Activated naive CD8-positive, alpha-beta T cell (primary cell): Measurements from ENCODE around the gene PXYLP1.

Source experiments
- H3K27ac Mint-ChIP-seq: one replicate; pipeline ENCODE4 v1.8.0; 2021; ENCODE audit warnings: mixed read lengths
- H3K27me3 Mint-ChIP-seq: one replicate; pipeline ENCODE4 v1.8.0; 2021; ENCODE audit warnings: mixed read lengths
- H3K36me3 Mint-ChIP-seq: one replicate; pipeline ENCODE4 v1.8.0; 2021; ENCODE audit warnings: mixed read lengths
- H3K4me1 Mint-ChIP-seq: one replicate; pipeline ENCODE4 v1.8.0; 2021; ENCODE audit warnings: low read depth, mixed read lengths
- H3K4me3 Mint-ChIP-seq: one replicate; pipeline ENCODE4 v1.8.0; 2021; ENCODE audit warnings: mild to moderate bottlenecking, mixed read lengths
- H3K9me3 Mint-ChIP-seq: one replicate; pipeline ENCODE4 v1.8.0; 2021; ENCODE audit warnings: low read depth, mixed read lengths

Gene PXYLP1

DNA sequence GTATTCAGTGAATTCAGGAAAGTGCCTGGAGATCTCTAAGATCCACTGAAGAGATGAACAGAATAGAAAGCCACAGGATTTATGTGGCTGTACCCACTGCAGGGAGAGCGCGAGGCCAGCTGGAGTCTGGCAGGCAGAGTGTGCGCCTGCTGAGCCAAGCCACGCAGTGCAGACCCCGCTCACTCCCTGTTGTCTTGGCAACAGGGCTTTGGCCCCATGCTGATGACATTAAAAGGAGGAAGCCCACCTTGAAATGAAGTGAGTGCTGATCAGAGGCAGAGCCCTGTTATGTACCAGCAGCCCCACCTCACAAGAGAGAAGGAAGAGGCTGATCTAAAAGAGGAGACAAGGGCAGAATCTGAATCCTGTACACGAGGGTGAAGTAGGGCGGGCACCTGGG lies 36.7 kb downstream of the PXYLP1 start:
- peak overlapping the region; percentile 92 for H3K4me3 Mint-ChIP-seq
- peaks cover 10% of the 10 kb centered on the region for H3K36me3 Mint-ChIP-seq
- no peaks in the 10 kb centered on the region for H3K9me3 Mint-ChIP-seq
- H3K27me3 Mint-ChIP-seq, result no peaks in the 10 kb centered on the region
- peaks cover 41% of the 10 kb centered on the region for H3K4me1 Mint-ChIP-seq
- peak overlapping the region; percentile 98 for H3K27ac Mint-ChIP-seq

DNA sequence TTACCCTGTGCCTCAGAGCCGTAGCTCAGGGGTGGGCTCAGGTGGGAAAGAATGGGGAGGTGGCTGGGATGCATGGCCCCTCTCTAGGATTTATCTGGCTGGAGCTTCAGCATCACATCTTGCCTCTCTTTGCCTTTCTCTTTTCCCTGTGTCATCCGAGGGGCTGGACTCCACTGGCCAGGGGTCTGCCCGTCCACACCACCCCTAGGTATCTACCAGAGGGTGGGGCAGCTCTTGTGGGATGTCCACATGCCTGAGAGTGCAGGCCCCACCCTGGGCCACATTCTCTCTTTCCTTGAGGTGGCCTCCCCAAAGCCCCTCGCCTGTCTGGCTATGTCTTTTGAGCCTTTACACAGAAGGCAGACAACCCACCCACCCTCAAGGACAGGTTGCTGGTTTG lies 37.2 kb downstream of the PXYLP1 start:
- peak overlapping the region; percentile 76 for H3K27ac Mint-ChIP-seq
- peaks cover 10% of the 10 kb centered on the region for H3K36me3 Mint-ChIP-seq
- H3K27me3 Mint-ChIP-seq, result no peaks in the 10 kb centered on the region
- H3K4me1 Mint-ChIP-seq, result peaks cover 45% of the 10 kb centered on the region
- H3K4me3 Mint-ChIP-seq, result no peak overlapping the region
- H3K9me3 Mint-ChIP-seq, result no peaks in the 10 kb centered on the region

DNA sequence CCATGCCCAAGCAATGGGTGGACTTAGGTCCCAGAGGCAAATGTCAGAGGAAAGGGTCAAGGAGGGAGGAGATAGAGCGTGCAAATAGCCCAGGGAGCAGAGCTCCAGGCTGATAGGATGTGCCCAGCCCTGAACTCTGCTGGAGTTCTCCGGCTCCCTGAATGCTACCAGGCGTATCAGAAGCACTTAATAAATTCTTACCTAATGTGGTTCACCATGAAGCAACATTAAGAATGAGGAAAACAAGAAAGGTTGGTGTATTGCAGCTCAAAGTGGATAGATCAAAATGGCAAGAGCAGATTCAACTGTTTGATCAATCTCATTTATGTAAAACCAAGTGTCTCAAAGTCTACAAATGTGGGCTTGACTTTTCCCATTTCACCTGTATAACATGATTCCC lies 38.3 kb downstream of the PXYLP1 start:
- Mint-ChIP-seq H3K9me3 (no peaks in the 10 kb centered on the region), H3K27ac (no peak overlapping the region), H3K4me3 (no peak overlapping the region), H3K27me3 (no peaks in the 10 kb centered on the region), H3K4me1 (peaks cover 53% of the 10 kb centered on the region), H3K36me3 (peaks cover 8% of the 10 kb centered on the region)

DNA sequence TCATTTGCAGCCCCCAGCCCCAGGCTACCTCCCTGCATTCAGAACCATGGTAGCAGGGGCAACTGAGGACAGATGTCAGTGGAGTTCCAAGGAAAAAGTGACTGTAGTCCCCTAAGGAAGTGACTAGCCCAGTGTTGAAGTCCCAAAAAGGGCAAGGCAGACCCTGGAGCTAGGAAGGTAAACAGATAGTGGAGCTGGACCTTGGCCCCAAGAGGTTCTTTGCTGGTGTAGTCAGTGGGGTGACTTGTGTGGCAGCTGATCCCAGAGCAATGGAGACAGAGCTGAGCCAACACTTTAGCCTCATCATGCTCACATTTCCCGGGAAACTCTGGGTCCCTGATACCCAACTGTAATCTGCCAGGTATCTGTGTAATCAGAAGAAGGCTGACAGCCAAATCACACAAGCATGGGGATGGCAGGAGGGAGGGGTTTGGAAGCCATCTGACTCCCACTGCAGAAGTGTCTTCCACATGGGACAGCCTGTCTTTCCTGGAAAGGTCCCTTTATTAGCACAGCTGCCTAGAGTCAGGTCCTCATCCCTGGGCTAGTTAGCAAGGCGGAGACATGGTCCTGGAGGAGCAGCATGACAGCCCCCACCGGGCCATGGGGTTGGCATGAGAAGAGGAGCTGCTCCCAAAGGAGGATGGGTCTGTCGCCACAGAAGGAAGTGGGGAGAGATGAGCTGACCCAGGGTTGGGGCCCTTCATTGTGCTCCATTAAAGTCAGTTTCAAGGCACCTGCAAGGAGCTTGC lies 39.8 kb downstream of the PXYLP1 start:
- no peak overlapping the region for H3K27ac Mint-ChIP-seq
- H3K36me3 Mint-ChIP-seq, result peaks cover 8% of the 10 kb centered on the region
- H3K9me3 Mint-ChIP-seq, result no peaks in the 10 kb centered on the region
- H3K27me3 Mint-ChIP-seq, result no peaks in the 10 kb centered on the region
- H3K4me1 Mint-ChIP-seq, result peaks cover 46% of the 10 kb centered on the region
- H3K4me3 Mint-ChIP-seq, result no peak overlapping the region

DNA sequence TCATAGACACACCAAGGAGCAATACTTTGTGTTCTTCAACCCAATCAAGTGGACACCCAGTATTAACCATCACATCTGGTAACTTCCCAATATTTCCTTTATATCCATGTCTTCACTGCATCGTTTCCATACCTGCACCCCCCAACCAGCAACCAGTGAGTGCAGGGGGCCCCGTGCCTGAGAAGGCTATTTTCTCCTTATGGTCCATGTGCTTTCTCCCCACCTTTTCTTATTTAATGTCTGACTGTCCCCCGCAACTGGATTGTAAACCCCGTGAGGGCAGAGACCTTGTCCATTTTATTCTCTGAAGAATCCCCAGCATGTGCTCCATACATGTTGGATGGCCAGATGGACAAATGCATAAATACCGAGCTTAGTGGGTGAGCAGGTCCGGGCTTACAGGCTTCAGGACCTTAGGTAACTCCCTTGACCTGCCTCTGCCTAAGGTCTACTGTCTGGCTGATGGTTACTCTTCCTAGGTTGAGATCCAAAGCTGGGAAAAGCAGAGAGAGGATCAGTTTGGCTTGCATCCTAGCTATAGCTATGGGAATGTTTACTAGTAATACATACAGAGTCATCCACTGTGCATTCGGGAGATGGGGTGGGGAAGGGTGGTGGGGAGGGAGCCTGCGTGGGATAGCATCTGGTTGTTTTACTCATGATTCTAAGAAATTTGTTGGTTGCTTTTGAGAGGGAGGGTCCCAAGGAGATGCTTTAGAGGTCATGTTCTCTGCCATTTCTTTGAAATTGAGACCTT lies 41.5 kb downstream of the PXYLP1 start:
- peaks cover 31% of the 10 kb centered on the region for H3K4me1 Mint-ChIP-seq
- peaks cover 8% of the 10 kb centered on the region for H3K36me3 Mint-ChIP-seq
- H3K27me3 Mint-ChIP-seq, result no peaks in the 10 kb centered on the region
- H3K4me3 Mint-ChIP-seq, result no peak overlapping the region
- H3K9me3 Mint-ChIP-seq, result no peaks in the 10 kb centered on the region
- peak overlapping the region; percentile 58 for H3K27ac Mint-ChIP-seq

DNA sequence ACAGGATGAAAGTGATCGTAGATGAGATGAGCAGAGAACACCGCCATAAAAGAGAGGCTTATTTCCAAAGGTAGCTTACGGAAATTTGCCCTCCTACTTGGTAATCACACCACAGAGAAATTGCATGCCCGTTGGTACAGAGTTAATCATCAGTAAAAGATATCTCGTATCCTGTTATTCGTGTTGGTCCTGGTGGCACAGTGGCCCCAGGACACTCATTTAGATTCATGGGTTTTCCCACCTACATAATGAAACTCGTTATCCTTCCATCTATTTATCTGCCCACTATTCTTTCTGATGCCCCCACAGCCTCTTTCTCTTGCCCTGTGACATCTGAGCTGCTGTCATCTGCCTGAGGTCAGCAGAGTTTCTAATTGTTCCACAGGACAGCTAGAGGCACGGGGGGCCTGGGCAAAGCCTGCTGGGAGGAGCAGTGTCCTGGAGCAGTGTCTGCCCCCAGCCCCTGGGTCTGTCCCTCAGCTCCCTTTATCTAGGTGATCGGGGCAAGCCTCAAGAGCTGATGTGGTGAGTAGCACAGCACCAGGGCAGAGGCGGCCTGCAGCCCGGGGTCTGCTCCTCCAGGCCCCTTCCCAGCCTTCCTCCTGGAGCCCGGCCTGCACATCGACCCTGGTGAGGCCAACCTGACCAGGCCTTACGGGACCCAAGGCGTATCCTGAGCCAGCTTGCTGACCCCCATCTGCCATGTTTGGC lies 42.2 kb downstream of the PXYLP1 start:
- Mint-ChIP-seq H3K9me3 (no peaks in the 10 kb centered on the region), H3K27me3 (no peaks in the 10 kb centered on the region), H3K4me3 (peak overlapping the region; percentile 32), H3K27ac (peak overlapping the region; percentile 43), H3K36me3 (peaks cover 4% of the 10 kb centered on the region), H3K4me1 (peaks cover 28% of the 10 kb centered on the region)

DNA sequence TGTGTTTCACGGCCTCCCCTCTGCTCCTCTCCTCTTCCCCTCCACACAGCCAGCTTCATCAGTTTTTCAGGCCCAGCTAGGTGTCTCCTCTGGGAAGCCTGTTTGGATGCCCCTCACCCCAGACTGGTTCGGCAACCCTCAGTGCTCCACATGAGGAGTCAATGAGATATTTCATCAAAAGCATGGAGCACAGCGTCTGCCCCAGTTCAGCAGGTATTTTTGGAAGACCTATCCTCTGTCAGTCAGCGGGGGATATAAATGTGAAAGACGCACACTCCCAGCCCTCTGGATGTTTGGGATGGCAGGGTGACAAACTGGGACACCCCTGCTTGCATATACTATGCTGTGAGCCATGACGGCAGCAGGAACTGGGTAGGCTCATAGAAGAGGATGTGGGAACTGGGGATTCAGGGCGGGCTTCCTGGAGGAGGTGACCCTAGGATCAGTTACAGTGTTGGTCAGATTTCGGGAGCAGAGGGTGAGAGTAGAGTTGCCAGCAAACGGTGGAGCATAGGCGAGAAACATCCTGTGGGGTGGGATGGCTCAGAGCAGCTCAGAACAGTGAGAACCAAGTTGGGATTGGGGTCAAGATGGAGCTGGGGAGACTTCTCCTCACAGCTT lies 42.9 kb downstream of the PXYLP1 start:
- Mint-ChIP-seq H3K27me3 (no peaks in the 10 kb centered on the region), H3K4me1 (peaks cover 32% of the 10 kb centered on the region), H3K9me3 (no peaks in the 10 kb centered on the region), H3K27ac (peak overlapping the region; percentile 55), H3K4me3 (peak overlapping the region; percentile 30), H3K36me3 (peaks cover 4% of the 10 kb centered on the region)

DNA sequence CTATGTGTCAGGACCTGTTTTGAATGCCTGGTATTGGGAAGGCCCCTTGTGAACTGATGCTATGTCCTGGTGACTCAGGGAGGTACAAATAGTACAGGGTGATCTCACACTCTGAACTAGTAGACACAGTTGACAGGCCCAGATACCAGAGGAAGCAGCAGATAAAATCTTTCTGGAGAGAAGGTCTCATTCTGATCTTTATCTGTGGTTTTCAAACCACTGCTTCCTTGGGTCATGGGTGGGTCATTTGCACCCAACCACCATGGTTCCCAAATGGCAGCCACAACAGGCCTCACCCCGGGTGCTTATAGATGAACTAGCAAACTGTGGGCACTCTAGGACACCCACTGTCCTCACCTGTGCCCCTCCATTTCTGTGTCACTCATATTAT lies 43.4 kb downstream of the PXYLP1 start:
- Mint-ChIP-seq H3K27ac (peak overlapping the region; percentile 55), H3K4me3 (peak overlapping the region; percentile 30), H3K4me1 (peaks cover 30% of the 10 kb centered on the region)

DNA sequence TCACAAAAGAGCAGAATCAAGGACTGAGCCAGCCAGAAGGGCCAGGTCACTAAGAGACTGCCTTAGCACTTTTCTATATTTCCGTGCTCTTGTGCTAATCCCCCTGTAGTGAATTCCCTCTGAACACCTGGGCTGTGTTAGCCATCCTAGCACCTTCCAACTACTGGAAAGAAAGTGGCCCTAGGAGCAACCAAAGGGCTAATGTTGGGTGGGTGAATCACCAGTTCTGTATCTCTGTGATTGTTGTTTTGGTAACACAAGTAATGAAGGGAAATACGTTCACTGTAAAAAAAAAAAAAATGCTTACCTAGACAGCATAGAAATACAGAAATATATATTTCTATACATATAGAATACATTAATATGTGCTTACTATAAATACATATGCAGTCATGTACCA lies 43.9 kb downstream of the PXYLP1 start:
- no peak overlapping the region for H3K4me3 Mint-ChIP-seq
- peaks cover 28% of the 10 kb centered on the region for H3K4me1 Mint-ChIP-seq
- H3K36me3 Mint-ChIP-seq, result no peaks in the 10 kb centered on the region
- H3K27ac Mint-ChIP-seq, result no peak overlapping the region
- H3K27me3 Mint-ChIP-seq, result no peaks in the 10 kb centered on the region
- no peaks in the 10 kb centered on the region for H3K9me3 Mint-ChIP-seq

More for the DNA sequence above, 43.4 kb downstream of the PXYLP1 start:
- Mint-ChIP-seq H3K9me3 (no peaks in the 10 kb centered on the region), H3K27me3 (no peaks in the 10 kb centered on the region), H3K36me3 (peaks cover 4% of the 10 kb centered on the region)

DNA sequence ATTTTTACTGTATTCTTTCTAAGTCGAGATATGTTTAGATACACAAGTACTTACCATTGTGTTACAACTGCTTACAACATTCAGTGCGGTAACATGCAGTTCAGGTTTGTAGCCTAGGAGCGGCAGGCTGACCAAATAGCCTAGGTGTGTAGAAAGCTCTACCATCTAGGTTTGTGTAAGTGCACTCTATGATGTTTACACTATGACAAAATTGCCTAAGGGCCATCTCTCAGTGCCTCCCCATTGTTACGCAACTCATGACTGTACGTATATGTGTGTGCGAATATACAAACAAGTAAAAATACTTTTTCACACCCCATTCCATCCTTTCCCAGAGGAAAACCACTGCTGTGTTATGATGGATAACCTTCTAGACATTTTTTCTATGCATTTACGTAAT lies 44.3 kb downstream of the PXYLP1 start:
- Mint-ChIP-seq H3K9me3 (no peaks in the 10 kb centered on the region), H3K4me3 (no peak overlapping the region)

DNA sequence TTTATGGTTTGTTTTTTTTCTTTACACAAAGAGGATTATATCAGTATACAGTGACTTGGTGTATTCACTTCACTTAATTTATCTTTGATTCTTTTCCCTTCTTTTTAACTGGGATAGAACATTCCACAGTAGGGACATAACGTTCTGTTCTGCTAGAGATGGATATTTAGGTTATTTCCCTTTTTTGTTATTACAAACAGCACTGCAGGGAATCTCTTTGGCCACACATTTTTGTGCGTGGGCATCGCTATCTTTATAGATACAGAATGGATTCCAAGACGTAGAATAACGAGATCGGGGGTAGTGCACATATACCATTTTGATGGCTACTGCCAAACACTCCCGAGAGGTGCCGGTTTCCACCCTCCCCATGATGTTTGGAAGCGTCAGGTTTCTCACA lies 44.8 kb downstream of the PXYLP1 start:
- peaks cover 28% of the 10 kb centered on the region for H3K4me1 Mint-ChIP-seq
- H3K4me3 Mint-ChIP-seq, result no peak overlapping the region
- H3K9me3 Mint-ChIP-seq, result no peaks in the 10 kb centered on the region
- H3K27ac Mint-ChIP-seq, result no peak overlapping the region
- no peaks in the 10 kb centered on the region for H3K27me3 Mint-ChIP-seq
- H3K36me3 Mint-ChIP-seq, result no peaks in the 10 kb centered on the region

More for the DNA sequence above, 44.3 kb downstream of the PXYLP1 start:
- H3K4me1 Mint-ChIP-seq, result peaks cover 28% of the 10 kb centered on the region
- no peak overlapping the region for H3K27ac Mint-ChIP-seq
- no peaks in the 10 kb centered on the region for H3K36me3 Mint-ChIP-seq
- no peaks in the 10 kb centered on the region for H3K27me3 Mint-ChIP-seq

DNA sequence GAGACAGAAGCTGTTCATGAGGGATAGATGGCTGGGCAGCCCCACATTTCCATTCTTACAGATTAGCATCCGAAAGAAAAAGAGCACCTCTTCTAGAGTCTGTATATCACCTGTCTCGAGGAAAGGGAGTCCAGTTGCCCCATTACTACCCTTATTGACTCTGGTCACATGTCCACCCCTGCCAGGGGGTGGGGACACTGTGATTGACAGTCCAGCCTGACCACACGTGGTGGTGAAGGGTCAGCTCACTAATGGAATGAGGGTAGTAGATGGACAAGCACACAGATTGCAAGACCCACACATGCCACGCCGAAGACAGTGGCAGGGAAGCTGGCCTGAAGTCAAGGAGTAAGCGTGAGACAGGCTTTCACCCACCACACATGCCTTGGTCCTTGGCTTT lies 45.8 kb downstream of the PXYLP1 start:
- Mint-ChIP-seq H3K4me3 (no peak overlapping the region), H3K27me3 (no peaks in the 10 kb centered on the region), H3K36me3 (peaks cover 5% of the 10 kb centered on the region), H3K4me1 (peaks cover 26% of the 10 kb centered on the region), H3K27ac (no peak overlapping the region), H3K9me3 (no peaks in the 10 kb centered on the region)

DNA sequence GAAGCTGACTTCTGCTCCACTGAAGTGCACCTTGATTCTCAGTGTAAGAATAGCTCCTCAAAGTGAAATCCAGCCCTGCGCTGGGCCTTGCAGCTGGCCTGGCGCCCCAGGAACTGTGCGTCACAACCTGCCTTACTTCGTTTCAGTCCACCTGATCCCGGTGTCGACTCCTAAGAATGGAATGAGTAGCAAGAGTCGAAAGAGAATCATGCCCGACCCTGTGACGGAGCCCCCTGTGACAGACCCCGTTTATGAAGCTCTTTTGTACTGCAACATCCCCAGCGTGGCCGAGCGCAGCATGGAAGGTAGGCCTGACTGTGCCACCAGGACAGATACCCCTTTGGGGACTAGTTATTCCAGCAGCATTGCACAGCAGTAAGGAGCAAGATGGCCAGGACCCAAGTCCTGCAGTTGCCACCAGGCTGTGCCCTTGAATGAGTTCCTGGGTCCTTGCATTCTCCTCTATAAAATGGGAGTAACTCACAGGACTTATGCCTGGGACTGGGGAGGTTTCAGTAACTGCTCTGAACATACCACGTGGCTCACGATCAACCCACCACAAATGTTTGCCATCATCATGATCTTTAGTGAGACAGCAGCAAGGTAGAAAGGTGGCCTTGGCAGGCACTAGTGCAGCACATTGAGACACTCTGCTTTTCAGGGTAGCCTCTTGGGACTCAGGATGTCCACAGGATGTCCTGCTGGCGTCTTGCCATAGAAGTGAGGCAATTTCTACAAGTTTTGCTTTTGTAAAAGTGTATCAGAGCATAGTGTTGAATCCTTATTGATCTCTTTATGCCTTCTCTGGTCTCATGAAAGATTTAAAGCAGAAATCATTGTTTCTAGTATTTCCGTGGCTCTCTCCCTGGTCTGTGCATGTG lies 46.8 kb downstream of the PXYLP1 start:
- Mint-ChIP-seq H3K4me3 (no peak overlapping the region), H3K36me3 (peaks cover 7% of the 10 kb centered on the region), H3K9me3 (no peaks in the 10 kb centered on the region), H3K4me1 (peaks cover 21% of the 10 kb centered on the region), H3K27ac (no peak overlapping the region), H3K27me3 (no peaks in the 10 kb centered on the region)
